Left ventricle myocardium inferior (tissue), 1 donor: Measurements from ENCODE around the gene FHL3. TPM values are rescaled to one million over a fixed set of nuclear protein-coding genes. Genes with fewer than 3 reads are reported as not detected.

ENCODE experiments used
- DNase-seq: peaks from one replicate; pipeline ENCODE4 v3.0.0-alpha.2; 2020
- H3K27ac ChIP-seq: fragments of 200-600 bp; replicated peaks from 2 replicates; pipeline ENCODE4 v1.8.0; 2021
- H3K27me3 ChIP-seq: fragments of 200-600 bp; 2 replicates; pipeline ENCODE4 v1.8.0; 2021; ENCODE audit warnings: low read depth
- H3K36me3 ChIP-seq: fragments of 200-600 bp; 2 replicates; pipeline ENCODE4 v1.8.0; 2021
- H3K4me1 ChIP-seq: fragments of 200-600 bp; 2 replicates; pipeline ENCODE4 v1.8.0; 2021
- H3K4me3 ChIP-seq: fragments of 200-600 bp; 2 replicates; pipeline ENCODE4 v1.8.0; 2021; ENCODE audit warnings: mild to moderate bottlenecking, moderate library complexity
- H3K9me3 ChIP-seq: fragments of 200-600 bp; replicated peaks from 2 replicates; pipeline ENCODE4 v1.8.0; 2021
- intact Hi-C: fragments of 100-400 bp; cut with micrococcal nuclease; formaldehyde crosslinking; loops from one replicate; pipeline ENCODE4 v1.11.0; 2022
- total RNA-seq: library from RNA; stranded (reverse); fragmentation: NEBNext Ultra II Directional; extraction: Animal tissue kit (Norgen Biotek cat#: 25700); gene quantifications from one replicate; pipeline ENCODE4 v1.2.1, GENCODE V29; 2021
- TF ChIP-seq, protein P1 (sequence below): fragments of 200-600 bp; IDR thresholded peaks from 2 replicates; pipeline ENCODE4 v1.8.0; 2021; ENCODE audit warnings: antibody characterized with exemption, mild to moderate bottlenecking, borderline replicate concordance
- donor health status: DM: no; HTN: yes; CAD: no; lungs with severe emphysema.

The FHL3 gene
- total RNA-seq, 1 donor from 2014 or later = 15.8 TPM

DNA sequence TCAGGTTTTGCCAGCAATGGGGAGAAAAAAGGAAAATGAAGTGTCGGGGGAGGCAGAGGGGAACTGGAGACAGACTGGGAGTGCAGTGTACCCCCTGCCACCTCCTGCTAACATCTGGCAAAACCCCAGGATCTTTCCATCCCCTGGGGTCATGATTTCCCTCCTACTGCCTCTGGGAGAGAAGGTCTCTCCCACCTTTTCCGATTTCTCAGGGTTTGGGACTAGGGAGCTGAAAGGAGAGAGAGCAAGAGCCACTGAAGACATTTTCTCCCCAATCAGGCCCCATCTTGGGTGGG, 5.1 kb downstream of the FHL3 start:
- TF ChIP-seq, protein P1, sequence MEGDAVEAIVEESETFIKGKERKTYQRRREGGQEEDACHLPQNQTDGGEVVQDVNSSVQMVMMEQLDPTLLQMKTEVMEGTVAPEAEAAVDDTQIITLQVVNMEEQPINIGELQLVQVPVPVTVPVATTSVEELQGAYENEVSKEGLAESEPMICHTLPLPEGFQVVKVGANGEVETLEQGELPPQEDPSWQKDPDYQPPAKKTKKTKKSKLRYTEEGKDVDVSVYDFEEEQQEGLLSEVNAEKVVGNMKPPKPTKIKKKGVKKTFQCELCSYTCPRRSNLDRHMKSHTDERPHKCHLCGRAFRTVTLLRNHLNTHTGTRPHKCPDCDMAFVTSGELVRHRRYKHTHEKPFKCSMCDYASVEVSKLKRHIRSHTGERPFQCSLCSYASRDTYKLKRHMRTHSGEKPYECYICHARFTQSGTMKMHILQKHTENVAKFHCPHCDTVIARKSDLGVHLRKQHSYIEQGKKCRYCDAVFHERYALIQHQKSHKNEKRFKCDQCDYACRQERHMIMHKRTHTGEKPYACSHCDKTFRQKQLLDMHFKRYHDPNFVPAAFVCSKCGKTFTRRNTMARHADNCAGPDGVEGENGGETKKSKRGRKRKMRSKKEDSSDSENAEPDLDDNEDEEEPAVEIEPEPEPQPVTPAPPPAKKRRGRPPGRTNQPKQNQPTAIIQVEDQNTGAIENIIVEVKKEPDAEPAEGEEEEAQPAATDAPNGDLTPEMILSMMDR = no peak
- Histone ChIP-seq H3K27ac (peak overlapping the region; percentile 95), H3K4me3 (peak overlapping the region; percentile 45), H3K36me3 (peaks cover 13% of the 10 kb centered on the region), H3K9me3 (no peaks in the 10 kb centered on the region), H3K27me3 (no peaks in the 10 kb centered on the region), H3K4me1 (peaks cover 96% of the 10 kb centered on the region)
- intact Hi-C loops = no loop called here
- DNase-seq = no peak

DNA sequence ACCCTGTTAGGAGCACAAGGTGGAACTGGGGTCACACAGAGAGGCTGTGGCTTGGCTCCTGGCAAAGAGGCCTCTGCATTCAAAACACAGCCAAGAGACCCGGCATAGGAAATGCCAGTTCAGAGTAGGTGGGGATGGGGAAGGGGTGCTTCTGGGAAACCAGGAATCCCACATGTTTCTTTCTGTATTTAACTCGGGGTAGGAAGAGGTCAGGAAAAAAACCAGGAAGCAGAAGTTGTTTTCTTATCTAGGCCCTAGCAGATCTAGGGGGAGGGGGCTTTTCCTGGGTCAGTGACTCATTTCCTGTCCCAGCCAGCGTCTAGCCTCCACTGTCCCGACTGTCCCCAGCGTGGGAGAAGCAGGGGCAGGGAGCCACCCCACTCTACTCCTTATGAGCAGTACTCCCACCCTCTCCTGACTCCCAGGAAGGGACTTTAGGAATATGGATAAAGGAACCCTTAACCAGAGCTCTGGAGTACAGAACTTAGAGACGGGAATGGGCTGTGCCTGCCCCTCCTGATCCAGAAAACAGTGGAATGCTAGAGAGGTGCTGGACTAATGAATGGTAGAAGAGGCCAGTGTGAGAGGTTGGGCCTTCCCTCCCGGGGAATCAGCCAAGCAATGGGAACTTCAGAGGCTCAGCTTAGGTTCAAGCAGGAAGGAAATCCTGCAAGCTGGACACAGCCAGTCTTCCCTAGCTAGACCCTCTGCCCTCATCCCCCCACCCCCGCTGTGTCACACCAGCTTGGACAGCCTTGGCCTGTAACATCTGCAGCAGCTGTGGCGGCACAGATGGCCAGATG, 5.7 kb downstream of the FHL3 start:
- H3K27ac ChIP-seq = peak overlapping the region; percentile 95
- H3K9me3 ChIP-seq = no peaks in the 10 kb centered on the region
- peaks cover 97% of the 10 kb centered on the region for H3K4me1 ChIP-seq
- intact Hi-C loops = no loop called here
- TF ChIP-seq, protein P1 = no peak
- peak overlapping the region; percentile 45 for H3K4me3 ChIP-seq
- peak; percentile 66 for DNase-seq
- no peaks in the 10 kb centered on the region for H3K27me3 ChIP-seq
- H3K36me3 ChIP-seq = peaks cover 13% of the 10 kb centered on the region

DNA sequence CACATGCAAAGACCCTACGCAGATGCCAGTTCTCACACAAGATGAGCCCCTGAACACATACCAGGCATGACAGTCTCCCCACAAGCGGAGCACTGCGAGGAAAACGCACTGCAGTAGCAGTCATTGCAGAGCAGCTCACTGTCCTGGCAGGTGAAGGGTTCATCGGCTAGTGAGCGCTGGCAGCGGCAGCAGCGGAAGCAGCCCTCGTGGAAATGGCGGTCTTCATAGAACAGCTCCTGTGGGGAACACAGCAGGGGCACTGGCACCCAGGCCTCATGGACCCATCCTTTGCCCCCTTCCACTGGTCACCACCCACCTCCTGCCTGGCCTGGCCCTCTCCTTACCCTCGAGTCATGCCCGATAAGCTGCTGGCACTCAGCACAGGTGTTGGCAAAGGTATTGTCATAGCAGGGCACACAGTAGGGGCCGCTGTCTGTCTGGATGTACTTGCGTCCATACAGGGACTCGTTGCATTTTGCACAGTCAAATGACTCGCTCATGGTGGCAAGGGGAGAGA, 6.3 kb downstream of the FHL3 start:
- H3K4me3 ChIP-seq = peak overlapping the region; percentile 45
- no peak for DNase-seq
- peaks cover 13% of the 10 kb centered on the region for H3K36me3 ChIP-seq
- no peaks in the 10 kb centered on the region for H3K9me3 ChIP-seq
- H3K27ac ChIP-seq = peak overlapping the region; percentile 95
- TF ChIP-seq, protein P1 = no peak
- H3K4me1 ChIP-seq = peaks cover 90% of the 10 kb centered on the region
- no peaks in the 10 kb centered on the region for H3K27me3 ChIP-seq
- intact Hi-C loops = no loop called here

DNA sequence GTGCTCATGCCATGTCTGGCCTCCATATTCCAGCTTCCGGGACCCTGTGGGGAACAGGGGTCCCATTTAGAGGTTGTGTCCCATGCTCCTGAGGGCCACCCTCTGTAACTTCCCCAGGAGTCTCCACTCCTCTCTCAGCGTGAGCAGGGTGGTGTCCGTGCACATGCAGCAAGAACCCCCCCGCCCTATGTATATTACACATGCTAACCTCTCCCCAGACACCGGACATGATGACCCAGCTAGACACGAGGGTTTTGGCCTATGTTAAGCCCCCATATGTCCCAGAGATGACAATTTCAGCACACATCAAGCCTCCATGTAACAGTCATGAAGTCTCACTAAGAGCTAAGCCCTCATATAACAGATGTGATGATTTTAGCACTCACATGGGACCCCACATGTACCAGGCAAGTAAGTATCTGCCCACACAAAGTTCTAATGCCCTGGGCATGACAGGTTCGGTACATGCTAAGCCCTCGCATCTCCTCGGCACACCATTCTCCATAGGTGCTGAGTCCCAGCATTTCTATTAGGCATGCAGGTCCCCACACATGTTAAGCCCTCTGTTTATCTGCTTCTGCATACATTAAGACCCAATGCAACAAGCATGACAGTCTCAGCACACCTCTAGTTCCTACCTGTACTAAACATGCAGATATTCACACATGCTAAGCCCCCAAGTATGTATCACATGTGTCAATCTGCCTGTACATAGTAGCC, 7.1 kb downstream of the FHL3 start:
- TF ChIP-seq, protein P1 = no peak
- Histone ChIP-seq H3K27ac (peak overlapping the region; percentile 95), H3K36me3 (peaks cover 13% of the 10 kb centered on the region), H3K4me3 (peak overlapping the region; percentile 45), H3K9me3 (no peaks in the 10 kb centered on the region), H3K27me3 (no peaks in the 10 kb centered on the region), H3K4me1 (peaks cover 83% of the 10 kb centered on the region)
- intact Hi-C loops = no loop called here
- DNase-seq = no peak

DNA sequence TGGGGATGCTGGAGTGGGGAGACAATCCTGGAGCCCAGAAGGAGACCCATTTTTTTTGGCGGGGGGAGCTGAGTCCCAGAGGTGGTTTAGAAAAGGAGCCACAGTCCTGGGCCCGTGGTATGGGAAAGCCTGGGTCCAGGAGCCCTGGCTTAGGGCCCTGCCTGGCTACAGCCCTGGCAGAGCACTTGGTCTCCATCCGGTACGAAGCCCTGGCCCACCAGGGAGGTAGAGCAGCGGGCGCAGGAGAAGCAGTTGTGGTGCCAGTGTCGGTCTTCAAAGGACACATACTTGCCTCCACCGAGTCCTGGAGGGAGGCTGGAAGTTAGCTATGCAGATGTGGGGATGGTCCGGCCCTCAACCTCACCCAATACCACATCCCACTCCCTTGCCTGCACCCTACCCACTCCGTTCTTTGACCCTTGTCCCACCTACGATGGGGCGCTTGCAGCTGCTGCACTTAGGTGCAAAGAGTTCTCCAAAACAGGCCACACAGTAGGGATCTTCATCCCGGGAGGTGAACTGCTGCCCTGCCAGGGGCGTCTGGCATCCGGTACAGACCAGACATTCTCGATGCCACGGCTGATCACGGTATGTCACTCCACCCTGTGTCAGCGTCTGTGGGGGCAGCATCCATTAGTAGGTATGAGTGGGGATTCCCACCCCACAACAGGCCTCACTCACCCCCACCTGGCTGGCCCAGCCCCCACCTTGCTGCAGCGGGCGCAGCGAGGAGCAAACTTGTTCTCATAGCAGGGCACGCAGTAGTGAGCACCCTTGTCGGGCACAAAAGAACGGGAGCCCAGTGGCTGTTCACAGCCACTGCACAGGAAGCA, 7.8 kb downstream of the FHL3 start:
- no peak overlapping the region for H3K4me3 ChIP-seq
- H3K36me3 ChIP-seq = peaks cover 13% of the 10 kb centered on the region
- H3K27me3 ChIP-seq = no peaks in the 10 kb centered on the region
- intact Hi-C loops = no loop called here
- TF ChIP-seq, protein P1 = no peak
- H3K4me1 ChIP-seq = peaks cover 75% of the 10 kb centered on the region
- H3K9me3 ChIP-seq = no peaks in the 10 kb centered on the region
- H3K27ac ChIP-seq = peak overlapping the region; percentile 95
- DNase-seq = no peak
